K562 (cell line): ENCODE results near the gene QARS1. TPM values are rescaled to one million over a fixed set of nuclear protein-coding genes. Genes with fewer than 3 reads are reported as not detected.

Experiments used
- ARID2 ChIP-seq: fragments of 450-650 bp; IDR thresholded peaks from 2 replicates; pipeline ENCODE4 v1.6.1; 2017; ENCODE audit warnings: antibody characterized with exemption, mild to moderate bottlenecking
- ASH1L ChIP-seq: fragments of 450-650 bp; IDR thresholded peaks from 2 replicates; pipeline ENCODE4 v1.6.1; 2018; ENCODE audit warnings: borderline replicate concordance, mild to moderate bottlenecking, low read depth; ENCODE audit not compliant: partially characterized antibody
- BCOR ChIP-seq: fragments of 450-650 bp; IDR thresholded peaks from 2 replicates; pipeline ENCODE4 v1.6.1; 2016
- CC2D1A ChIP-seq: fragments of 450-650 bp; IDR thresholded peaks from 2 replicates; pipeline ENCODE4 v1.6.1; 2017; ENCODE audit warnings: mild to moderate bottlenecking
- FOSL1 ChIP-seq: fragments of 200-800 bp; sonication (Bioruptor generic); conservative IDR thresholded peaks from 2 replicates; pipeline ENCODE4 v1.6.1; 2016; ENCODE audit warnings: missing genetic modification characterization, missing compliant biosample characterization
- GABPA ChIP-seq: fragments of 200-800 bp; sonication (Bioruptor generic); conservative IDR thresholded peaks from 2 replicates; pipeline ENCODE4 v1.6.1; 2016; ENCODE audit warnings: low read depth, missing genetic modification characterization, missing compliant biosample characterization
- HDAC1 ChIP-seq, 2 experiments: fragments of 450-650 bp; IDR thresholded peaks; 2 replicates each; pipeline ENCODE4 v1.6.1; 2016 to 2017; ENCODE audit warnings: inconsistent platforms in 1 of 2, mild to moderate bottlenecking in 1 of 2, moderate library complexity in 1 of 2
- JUND ChIP-seq, 2 experiments: IDR thresholded peaks; 2 replicates in 1 of 2; 3 replicates in 1 of 2; pipeline ENCODE4 v1.6.1; 2011; ENCODE audit warnings: borderline replicate concordance in 2 of 2, low read depth in 2 of 2, low read length in 2 of 2, improper control_type of control experiment in 1 of 2, missing biosample characterization in 1 of 2, missing genetic modification characterization in 1 of 2, missing genetic modification reagents in 1 of 2
- KHSRP ChIP-seq: fragments of 450-650 bp; IDR thresholded peaks from 2 replicates; pipeline ENCODE4 v1.6.1; 2017
- L3MBTL2 ChIP-seq: fragments of 450-650 bp; IDR thresholded peaks from 2 replicates; pipeline ENCODE4 v1.6.1; 2016; ENCODE audit warnings: mild to moderate bottlenecking, moderate library complexity
- MTF1 ChIP-seq: fragments of 250-450 bp; sonication (Bioruptor Pico); IDR thresholded peaks from 2 replicates; pipeline ENCODE4 v1.9.0; 2021; ENCODE audit warnings: moderate library complexity, mild to moderate bottlenecking, inconsistent platforms, borderline replicate concordance
- NCOA1 ChIP-seq: fragments of 450-650 bp; IDR thresholded peaks from 2 replicates; pipeline ENCODE4 v1.6.1; 2016; ENCODE audit warnings: low read depth
- NONO ChIP-seq, 2 experiments: fragments of 200-400 bp in 1 of 2; fragments of 450-650 bp in 1 of 2; formaldehyde crosslinking in 1 of 2; IDR thresholded peaks; 2 replicates each; pipeline ENCODE4 v1.6.1; 2017; ENCODE audit warnings: low read depth in 2 of 2, mild to moderate bottlenecking in 2 of 2, moderate library complexity in 2 of 2, low read length in 1 of 2
- PRMT5 ChIP-seq: sonication (generic); formaldehyde crosslinking; IDR thresholded peaks from 2 replicates; pipeline ENCODE4 v1.5.0; 2020; ENCODE audit warnings: missing genetic modification reagents
- RBM17 ChIP-seq: fragments of 200-400 bp; formaldehyde crosslinking; IDR thresholded peaks from 2 replicates; pipeline ENCODE4 v1.6.1; 2017; ENCODE audit warnings: low read depth, mild to moderate bottlenecking, low read length, borderline replicate concordance
- RBM39 ChIP-seq: fragments of 200-400 bp; formaldehyde crosslinking; optimal IDR thresholded peaks from 2 replicates; pipeline ENCODE3; 2018; ENCODE audit warnings: low read depth, low read length
- SMAD2 ChIP-seq: fragments of 150-350 bp; IDR thresholded peaks from 2 replicates; pipeline ENCODE4 v1.6.1; 2014; ENCODE audit warnings: low read depth, mild to moderate bottlenecking, low read length
- ZNF165 ChIP-seq: fragments of 250-450 bp; sonication (Bioruptor Pico); IDR thresholded peaks from 2 replicates; pipeline ENCODE4 v1.4.0; 2020; ENCODE audit warnings: borderline replicate concordance
- ZNF184 ChIP-seq: sonication (generic); formaldehyde crosslinking; IDR thresholded peaks from 2 replicates; pipeline ENCODE4 v1.5.0; 2020; ENCODE audit warnings: missing genetic modification reagents
- polyA plus RNA-seq, 8 experiments: library from polyadenylated mRNA; depleted of rRNA in 4 of 8; stranded (reverse) in 5 of 8; unstranded in 3 of 8; fragments of >200 nt; fragmentation: Nextera tagmentation in 2 of 8; fragmentation: Illumina TruSeq in 1 of 8; extraction: Ambion mirVana in 2 of 8; extraction: Trizol in 1 of 8; gene quantifications; 2 replicates each; pipeline versions ENCODE4 v1.2.1 to v1.2.3, GENCODE V29; 2011 to 2014; ENCODE audit warnings: inconsistent platforms in 1 of 8, missing spikeins in 1 of 8
- total RNA-seq, 7 experiments: library from RNA; depleted of rRNA in 6 of 7; stranded (reverse); fragments of >200 nt in 6 of 7; fragmentation: Illumina TruSeq in 2 of 7; extraction: Trizol in 2 of 7; gene quantifications; 2 replicates each; pipeline versions ENCODE4 v1.2.1 to v1.2.3, GENCODE V29; 2011 to 2021; ENCODE audit warnings: low replicate concordance in 1 of 7
- TF ChIP-seq, protein P1 (sequence below): fragments of 450-650 bp; IDR thresholded peaks from 2 replicates; pipeline ENCODE4 v1.6.1; 2018; ENCODE audit warnings: mild to moderate bottlenecking, low read depth; ENCODE audit not compliant: partially characterized antibody
- TF ChIP-seq, protein P2 (sequence below): fragments of 450-650 bp; IDR thresholded peaks from 2 replicates; pipeline ENCODE4 v1.6.1; 2016; ENCODE audit warnings: antibody characterized with exemption
- TF ChIP-seq, protein P3 (sequence below): IDR thresholded peaks from 2 replicates; pipeline ENCODE4 v1.6.1; 2012; ENCODE audit warnings: low read depth, low read length, improper control_type of control experiment, borderline replicate concordance
- TF ChIP-seq, protein P4 (sequence below): sonication (generic); formaldehyde crosslinking; IDR thresholded peaks from 2 replicates; pipeline ENCODE4 v1.9.0; 2022; ENCODE audit warnings: mild to moderate bottlenecking, missing genetic modification reagents

The QARS1 gene
- total and polyA plus RNA-seq, 9 of the 15 experiments (the other 6 are each of a cell fraction or from before 2014, with no cell fraction given) = 148 to 310 (median 273) TPM

DNA sequence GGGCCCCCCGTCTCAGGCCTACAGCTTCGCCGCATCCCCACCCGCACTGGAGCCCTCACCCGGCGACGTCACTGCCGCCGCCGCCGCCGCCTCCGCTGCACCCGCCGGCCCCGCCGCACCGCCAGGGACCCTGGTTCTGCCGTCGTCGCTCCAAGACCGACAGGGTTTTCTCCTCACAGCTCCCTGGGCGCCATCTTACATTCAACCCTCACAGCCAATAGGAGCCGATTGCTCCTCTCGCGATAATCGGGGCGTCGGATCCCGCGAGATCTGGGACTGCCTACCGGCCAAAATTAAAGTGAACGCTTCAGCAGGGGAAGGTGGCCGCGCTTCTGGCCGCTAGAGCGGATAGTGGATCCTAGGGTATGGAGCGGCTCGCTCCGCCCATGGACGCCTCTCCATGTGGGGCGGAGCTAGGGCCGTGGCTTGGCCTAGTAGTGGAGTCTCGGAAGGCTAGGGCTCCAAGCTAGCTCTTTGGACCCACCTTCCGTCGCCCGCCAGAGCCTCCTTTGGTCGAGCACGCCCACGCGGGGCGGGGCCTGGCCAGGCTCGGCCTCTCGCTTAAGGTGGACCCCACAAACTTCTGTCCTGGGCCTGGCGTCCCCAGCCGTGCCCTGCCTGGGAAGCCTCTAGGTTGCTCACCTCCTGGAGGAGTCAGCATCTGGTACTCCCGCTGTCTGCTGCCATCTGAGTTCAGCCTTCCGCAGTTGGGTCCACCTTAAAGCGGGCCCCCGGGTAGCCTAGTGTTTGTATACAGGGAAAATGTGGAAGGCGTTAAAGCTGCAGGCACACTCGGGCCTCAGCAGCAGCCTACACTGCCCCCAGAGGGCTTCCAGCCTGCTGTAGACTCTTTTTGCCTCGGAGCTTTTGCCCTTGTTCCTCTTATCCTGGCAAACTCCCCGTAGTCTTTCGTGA lies 10.4 kb downstream of the QARS1 start, which contains the start of gene QRICH1 (continued):
- TF ChIP-seq ZNF165 (CRISPR knock-in tag) (no peak), FOSL1 (tag) (no peak), NCOA1 (no peak), KHSRP (no peak), NONO (IDR thresholded peaks at IDR 0.05; ENCODE audit: low read depth in 2 of 2, low read length in 1 of 2) (peak in 1 of 2 experiments; percentile 84; a peak in 2 of 4 replicates), L3MBTL2 (peak; percentile 5; the same call in 1 of the 2 replicates), BCOR (peak; percentile 73; the same call in 1 of the 2 replicates), HDAC1 (IDR thresholded peaks at IDR 0.05) (peak in 1 of 2 experiments; percentile 55; a peak in 1 of 4 replicates), RBM39 (no peak), MTF1 (no peak), SMAD2 (no peak), RBM17 (no peak), JUND (IDR thresholded peaks at IDR 0.05; ENCODE audit: borderline replicate concordance, low read depth, low read length) (peak; percentile 21; the same call in 1 of the 2 replicates), JUND (tag; IDR thresholded peaks at IDR 0.05; ENCODE audit: borderline replicate concordance, low read depth, low read length) (no peak), ASH1L (no peak), GABPA (tag) (no peak; the same call in 1 of the 2 replicates), ZNF184 (CRISPR knock-in tag) (no peak), CC2D1A (no peak), PRMT5 (CRISPR knock-in tag) (no peak), ARID2 (no peak)
- TF ChIP-seq, protein P1, sequence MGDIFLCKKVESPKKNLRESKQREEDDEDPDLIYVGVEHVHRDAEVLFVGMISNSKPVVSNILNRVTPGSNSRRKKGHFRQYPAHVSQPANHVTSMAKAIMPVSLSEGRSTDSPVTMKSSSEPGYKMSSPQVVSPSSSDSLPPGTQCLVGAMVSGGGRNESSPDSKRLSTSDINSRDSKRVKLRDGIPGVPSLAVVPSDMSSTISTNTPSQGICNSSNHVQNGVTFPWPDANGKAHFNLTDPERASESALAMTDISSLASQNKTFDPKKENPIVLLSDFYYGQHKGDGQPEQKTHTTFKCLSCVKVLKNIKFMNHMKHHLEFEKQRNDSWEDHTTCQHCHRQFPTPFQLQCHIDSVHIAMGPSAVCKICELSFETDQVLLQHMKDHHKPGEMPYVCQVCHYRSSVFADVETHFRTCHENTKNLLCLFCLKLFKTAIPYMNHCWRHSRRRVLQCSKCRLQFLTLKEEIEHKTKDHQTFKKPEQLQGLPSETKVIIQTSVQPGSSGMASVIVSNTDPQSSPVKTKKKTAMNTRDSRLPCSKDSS = no peak
- TF ChIP-seq, protein P2, sequence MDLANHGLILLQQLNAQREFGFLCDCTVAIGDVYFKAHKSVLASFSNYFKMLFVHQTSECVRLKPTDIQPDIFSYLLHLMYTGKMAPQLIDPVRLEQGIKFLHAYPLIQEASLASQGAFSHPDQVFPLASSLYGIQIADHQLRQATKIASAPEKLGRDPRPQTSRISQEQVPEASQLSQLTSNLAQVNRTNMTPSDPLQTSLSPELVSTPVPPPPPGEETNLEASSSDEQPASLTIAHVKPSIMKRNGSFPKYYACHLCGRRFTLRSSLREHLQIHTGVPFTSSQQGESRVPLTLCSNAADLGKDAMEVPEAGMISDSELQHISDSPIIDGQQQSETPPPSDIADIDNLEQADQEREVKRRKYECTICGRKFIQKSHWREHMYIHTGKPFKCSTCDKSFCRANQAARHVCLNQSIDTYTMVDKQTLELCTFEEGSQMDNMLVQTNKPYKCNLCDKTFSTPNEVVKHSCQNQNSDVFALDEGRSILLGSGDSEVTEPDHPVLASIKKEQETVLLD = no peak
- TF ChIP-seq, protein P3, sequence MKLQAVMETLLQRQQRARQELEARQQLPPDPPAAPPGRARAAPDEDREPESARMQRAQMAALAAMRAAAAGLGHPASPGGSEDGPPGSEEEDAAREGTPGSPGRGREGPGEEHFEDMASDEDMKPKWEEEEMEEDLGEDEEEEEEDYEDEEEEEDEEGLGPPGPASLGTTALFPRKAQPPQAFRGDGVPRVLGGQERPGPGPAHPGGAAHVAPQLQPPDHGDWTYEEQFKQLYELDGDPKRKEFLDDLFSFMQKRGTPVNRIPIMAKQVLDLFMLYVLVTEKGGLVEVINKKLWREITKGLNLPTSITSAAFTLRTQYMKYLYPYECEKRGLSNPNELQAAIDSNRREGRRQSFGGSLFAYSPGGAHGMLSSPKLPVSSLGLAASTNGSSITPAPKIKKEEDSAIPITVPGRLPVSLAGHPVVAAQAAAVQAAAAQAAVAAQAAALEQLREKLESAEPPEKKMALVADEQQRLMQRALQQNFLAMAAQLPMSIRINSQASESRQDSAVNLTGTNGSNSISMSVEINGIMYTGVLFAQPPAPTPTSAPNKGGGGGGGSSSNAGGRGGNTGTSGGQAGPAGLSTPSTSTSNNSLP = no peak
- TF ChIP-seq, protein P4, sequence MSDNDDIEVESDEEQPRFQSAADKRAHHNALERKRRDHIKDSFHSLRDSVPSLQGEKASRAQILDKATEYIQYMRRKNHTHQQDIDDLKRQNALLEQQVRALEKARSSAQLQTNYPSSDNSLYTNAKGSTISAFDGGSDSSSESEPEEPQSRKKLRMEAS = peak; percentile 80
